Measurements from ENCODE around the gene NAA40. TPM values are rescaled to one million over a fixed set of nuclear protein-coding genes. Genes with fewer than 3 reads are reported as not detected.

The NAA40 gene
- total and polyA plus RNA-seq, 2 experiments from 2014 or later, result 10.1 to 24.6 TPM

DNA sequence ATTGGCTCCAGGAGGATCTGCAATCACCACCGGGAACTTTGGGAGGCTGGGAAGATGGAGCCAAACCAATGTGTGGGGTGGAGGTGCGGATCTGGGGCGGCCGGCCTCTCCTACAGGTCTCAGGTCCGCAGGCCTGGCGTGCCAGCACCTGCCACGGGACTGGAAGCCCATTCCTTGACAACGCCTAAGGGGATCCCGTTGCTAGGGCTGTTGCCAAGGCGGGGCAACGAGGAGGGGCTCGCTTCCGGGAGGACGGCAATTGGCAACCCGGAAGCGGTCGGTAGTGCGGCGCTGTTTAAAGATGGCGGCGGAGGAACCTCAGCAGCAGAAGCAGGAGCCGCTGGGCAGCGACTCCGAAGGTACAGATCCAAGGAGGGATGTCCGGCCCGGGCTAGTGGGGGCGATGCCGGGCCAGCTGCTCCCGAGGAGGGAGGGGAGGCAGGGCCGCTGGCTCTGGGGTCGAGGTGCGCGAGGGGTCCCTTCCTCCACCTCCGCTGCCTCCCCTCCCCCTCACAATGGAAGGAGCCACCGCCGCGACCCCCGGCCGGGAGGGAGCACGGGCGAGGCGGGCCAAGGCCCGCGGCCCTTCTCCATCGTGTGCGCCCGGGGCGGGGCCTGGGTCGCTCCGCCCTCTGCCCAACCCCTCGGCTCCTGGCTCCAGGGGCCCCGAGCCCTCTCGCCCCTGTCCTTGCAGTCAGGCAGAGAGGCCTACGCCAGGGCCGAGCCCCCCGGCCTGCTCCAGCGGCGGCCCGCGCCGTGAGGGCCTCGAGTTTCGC, 47.5 kb downstream of the NAA40 start, which contains the start of gene OTUB1:
OTUB1 (plus strand) TSS at position 283 of the 776 bp plus-strand sequence; CDS start at position 302, 19 bp downstream.
- peaks cover 12% of the 10 kb centered on the region; the same call in 1 of the 2 replicates for H3K36me3 ChIP-seq (ENCODE audit: insufficient read depth)
- H3K4me3 Mint-ChIP-seq, result peak within 1 kb of the TSS; percentile 84
- H3K9me2 ChIP-seq (ENCODE audit: insufficient read depth), result no peaks in the 10 kb centered on the region
- H3K9me3 Mint-ChIP-seq, result no peaks in the 10 kb centered on the region
- TF ChIP-seq, protein P1, sequence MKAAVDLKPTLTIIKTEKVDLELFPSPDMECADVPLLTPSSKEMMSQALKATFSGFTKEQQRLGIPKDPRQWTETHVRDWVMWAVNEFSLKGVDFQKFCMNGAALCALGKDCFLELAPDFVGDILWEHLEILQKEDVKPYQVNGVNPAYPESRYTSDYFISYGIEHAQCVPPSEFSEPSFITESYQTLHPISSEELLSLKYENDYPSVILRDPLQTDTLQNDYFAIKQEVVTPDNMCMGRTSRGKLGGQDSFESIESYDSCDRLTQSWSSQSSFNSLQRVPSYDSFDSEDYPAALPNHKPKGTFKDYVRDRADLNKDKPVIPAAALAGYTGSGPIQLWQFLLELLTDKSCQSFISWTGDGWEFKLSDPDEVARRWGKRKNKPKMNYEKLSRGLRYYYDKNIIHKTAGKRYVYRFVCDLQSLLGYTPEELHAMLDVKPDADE (IDR thresholded peaks at IDR 0.05), result peak; percentile 72
- TF ChIP-seq POLR2AphosphoS5 (IDR thresholded peaks at IDR 0.05; ENCODE audit: low read depth) (peak; percentile 93), CTCF (conservative IDR thresholded peaks at IDR 0.05; ENCODE audit: low read depth in 2 of 2) (no peak)
- TF ChIP-seq, protein P2, sequence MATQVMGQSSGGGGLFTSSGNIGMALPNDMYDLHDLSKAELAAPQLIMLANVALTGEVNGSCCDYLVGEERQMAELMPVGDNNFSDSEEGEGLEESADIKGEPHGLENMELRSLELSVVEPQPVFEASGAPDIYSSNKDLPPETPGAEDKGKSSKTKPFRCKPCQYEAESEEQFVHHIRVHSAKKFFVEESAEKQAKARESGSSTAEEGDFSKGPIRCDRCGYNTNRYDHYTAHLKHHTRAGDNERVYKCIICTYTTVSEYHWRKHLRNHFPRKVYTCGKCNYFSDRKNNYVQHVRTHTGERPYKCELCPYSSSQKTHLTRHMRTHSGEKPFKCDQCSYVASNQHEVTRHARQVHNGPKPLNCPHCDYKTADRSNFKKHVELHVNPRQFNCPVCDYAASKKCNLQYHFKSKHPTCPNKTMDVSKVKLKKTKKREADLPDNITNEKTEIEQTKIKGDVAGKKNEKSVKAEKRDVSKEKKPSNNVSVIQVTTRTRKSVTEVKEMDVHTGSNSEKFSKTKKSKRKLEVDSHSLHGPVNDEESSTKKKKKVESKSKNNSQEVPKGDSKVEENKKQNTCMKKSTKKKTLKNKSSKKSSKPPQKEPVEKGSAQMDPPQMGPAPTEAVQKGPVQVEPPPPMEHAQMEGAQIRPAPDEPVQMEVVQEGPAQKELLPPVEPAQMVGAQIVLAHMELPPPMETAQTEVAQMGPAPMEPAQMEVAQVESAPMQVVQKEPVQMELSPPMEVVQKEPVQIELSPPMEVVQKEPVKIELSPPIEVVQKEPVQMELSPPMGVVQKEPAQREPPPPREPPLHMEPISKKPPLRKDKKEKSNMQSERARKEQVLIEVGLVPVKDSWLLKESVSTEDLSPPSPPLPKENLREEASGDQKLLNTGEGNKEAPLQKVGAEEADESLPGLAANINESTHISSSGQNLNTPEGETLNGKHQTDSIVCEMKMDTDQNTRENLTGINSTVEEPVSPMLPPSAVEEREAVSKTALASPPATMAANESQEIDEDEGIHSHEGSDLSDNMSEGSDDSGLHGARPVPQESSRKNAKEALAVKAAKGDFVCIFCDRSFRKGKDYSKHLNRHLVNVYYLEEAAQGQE (IDR thresholded peaks at IDR 0.05; ENCODE audit: unreplicated experiment), result no peak
- peaks cover 16% of the 10 kb centered on the region for H3K4me1 ChIP-seq (ENCODE audit: insufficient read depth)
- H2AFZ ChIP-seq, result peak within 1 kb of the TSS; percentile 54
- H3F3A ChIP-seq (replicated peaks; ENCODE audit: low read depth), result peaks cover 28% of the 10 kb centered on the region
- H3K27ac Mint-ChIP-seq, result peak within 1 kb of the TSS; percentile 97
- no peaks in the 10 kb centered on the region for H3K27me3 ChIP-seq (ENCODE audit: insufficient read depth)
- H3K36me3 Mint-ChIP-seq (ENCODE audit: low read depth), result peaks cover 42% of the 10 kb centered on the region
- peaks cover 25% of the 10 kb centered on the region for H3K4me1 Mint-ChIP-seq
- peaks cover 28% of the 10 kb centered on the region for H3K79me2 ChIP-seq (replicated peaks; ENCODE audit: insufficient read depth)
- H3K27me3 Mint-ChIP-seq (ENCODE audit: insufficient read depth, low read depth, poor library complexity), result peaks cover 20% of the 10 kb centered on the region
- peak within 1 kb of the TSS; percentile 79 for H3K4me3 ChIP-seq
- H4K20me1 ChIP-seq (replicated peaks; ENCODE audit: insufficient read depth), result peaks cover 10% of the 10 kb centered on the region
- peak within 1 kb of the TSS; percentile 83 for H3K4me2 ChIP-seq
- peak within 1 kb of the TSS; percentile 95 for H3K27ac ChIP-seq (ENCODE audit: low read depth)
- DNase-seq (ENCODE audit: low spot score) (peak; percentile 99), ATAC-seq (peak; percentile 90)

DNA sequence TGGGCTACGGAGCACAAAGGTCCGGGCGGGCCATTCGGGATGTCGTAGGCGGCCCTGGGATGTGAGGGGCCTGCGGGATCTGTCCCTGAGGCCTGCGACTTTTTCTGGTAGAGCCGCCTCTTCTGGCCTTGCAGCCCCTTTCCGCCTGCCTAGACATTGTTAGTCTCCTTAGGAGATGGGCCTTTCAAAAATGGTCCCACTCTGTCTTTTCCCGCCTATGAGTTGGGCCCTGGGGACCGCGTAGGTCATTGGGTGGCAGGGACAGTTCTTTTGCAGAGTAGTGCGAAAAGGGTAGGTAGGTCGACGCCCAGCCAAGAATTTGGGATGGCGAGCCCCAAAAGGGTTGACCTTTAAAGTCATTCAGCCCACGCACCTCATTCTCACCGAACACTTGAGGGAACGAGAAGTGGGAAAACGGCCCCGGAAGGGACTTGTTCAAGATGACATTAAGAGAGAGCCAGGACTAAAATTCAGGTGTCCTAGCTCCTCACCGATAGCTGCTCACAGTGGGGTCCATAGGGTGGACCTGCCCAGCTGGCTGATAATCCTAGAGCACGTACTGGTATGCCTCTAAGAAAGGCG, 48.2 kb downstream of the NAA40 start:
- peak overlapping the region; percentile 95 for H3K27ac ChIP-seq (ENCODE audit: low read depth)
- H2AFZ ChIP-seq, result no peak overlapping the region
- no peak for ATAC-seq
- no peaks in the 10 kb centered on the region for H3K9me3 Mint-ChIP-seq
- no peak for DNase-seq (ENCODE audit: low spot score)
- H4K20me1 ChIP-seq (replicated peaks; ENCODE audit: insufficient read depth), result peaks cover 10% of the 10 kb centered on the region
- H3F3A ChIP-seq (replicated peaks; ENCODE audit: low read depth), result peaks cover 28% of the 10 kb centered on the region
- H3K27me3 ChIP-seq (ENCODE audit: insufficient read depth), result no peaks in the 10 kb centered on the region
- no peaks in the 10 kb centered on the region for H3K9me2 ChIP-seq (ENCODE audit: insufficient read depth)
- no peak overlapping the region; the same call in 1 of the 2 replicates for H3K27ac Mint-ChIP-seq
- TF ChIP-seq CREB1 (CRISPR knock-in tag; IDR thresholded peaks at IDR 0.05; ENCODE audit: low read depth), result no peak
- TF ChIP-seq, protein P1 (IDR thresholded peaks at IDR 0.05), result no peak
- no peak for TF ChIP-seq EZH2phosphoT487 (IDR thresholded peaks at IDR 0.05; ENCODE audit: unreplicated experiment)
- H3K79me2 ChIP-seq (replicated peaks; ENCODE audit: insufficient read depth), result peaks cover 28% of the 10 kb centered on the region
- H3K36me3 Mint-ChIP-seq (ENCODE audit: low read depth), result peaks cover 47% of the 10 kb centered on the region
- peak overlapping the region; percentile 83 for H3K4me2 ChIP-seq
- peaks cover 20% of the 10 kb centered on the region for H3K27me3 Mint-ChIP-seq (ENCODE audit: insufficient read depth, low read depth, poor library complexity)
- peaks cover 25% of the 10 kb centered on the region for H3K4me1 Mint-ChIP-seq
- H3K4me3 Mint-ChIP-seq, result peak overlapping the region; percentile 84
- peak overlapping the region; percentile 79 for H3K4me3 ChIP-seq
- H3K36me3 ChIP-seq (ENCODE audit: insufficient read depth), result peaks cover 12% of the 10 kb centered on the region; the same call in 1 of the 2 replicates
- H3K4me1 ChIP-seq (ENCODE audit: insufficient read depth), result peaks cover 16% of the 10 kb centered on the region

All from GM23338 (cell line).